22Rv1 (cell line): ENCODE data around the gene ZDHHC11B.
"Not testable (repeated sequence)": the region's sequence is repeated elsewhere in the genome, so short reads cannot be mapped to it uniquely, and the experiment has no call there.

ENCODE experiments used
- CTCF ChIP-seq: fragments of 450-650 bp; IDR thresholded peaks from 2 replicates; pipeline ENCODE4 v1.5.1; 2017; ENCODE audit warnings: mild to moderate bottlenecking
- ZFX ChIP-seq: fragments of 450-650 bp; IDR thresholded peaks from 2 replicates; pipeline ENCODE4 v1.6.1; 2017; ENCODE audit warnings: antibody characterized with exemption, borderline replicate concordance

GRCh38 chr5:794948-795347 lies 10.4 kb upstream of the ZDHHC11B start:
- not testable (repeated sequence) for TF ChIP-seq CTCF, ZFX
